ENCODE data around the gene MNAT1.

MNAT1 gene

DNA sequence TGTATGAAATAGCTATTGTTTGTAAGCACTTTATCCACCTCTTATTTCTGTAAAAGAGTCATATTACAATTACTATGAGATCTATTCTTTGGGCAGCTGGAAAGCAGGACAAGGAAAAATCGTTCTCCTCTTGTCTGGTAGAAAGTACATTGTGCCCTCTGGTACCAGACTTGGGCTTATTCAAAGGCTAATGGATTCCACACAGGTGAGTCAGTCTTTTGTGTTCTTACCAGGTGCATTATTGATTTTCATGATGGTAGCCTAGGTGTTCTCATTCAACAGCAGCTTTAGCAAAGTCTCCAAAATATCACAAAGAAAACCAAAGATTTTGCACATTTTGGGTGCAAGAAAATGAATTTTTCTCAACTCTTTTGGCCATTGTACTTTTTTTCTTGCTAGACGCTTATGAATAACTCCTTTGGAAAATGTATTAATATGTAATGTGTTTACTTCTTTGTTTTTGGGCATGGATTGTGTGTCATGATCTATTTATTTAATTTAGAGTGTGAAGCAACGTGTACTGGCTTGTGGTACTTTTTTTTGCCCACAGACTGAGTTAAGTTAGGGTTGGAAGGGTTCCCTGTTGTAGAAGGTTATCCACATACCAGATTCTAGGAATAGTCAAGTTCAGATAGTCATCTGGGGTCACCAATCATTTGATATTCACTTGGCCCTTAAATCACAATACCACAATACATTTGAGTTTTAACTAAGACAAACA is 26.2 kb downstream of the MNAT1 start:
- H2AFZ ChIP-seq (ENCODE audit: low read depth, low read length): no peak overlapping the region
- H3K27ac ChIP-seq (ENCODE audit: low read length): no peak overlapping the region
- no peaks in the 10 kb centered on the region for H3K27me3 ChIP-seq (ENCODE audit: insufficient read depth, low read length, poor library complexity)
- H3K9ac ChIP-seq (ENCODE audit: low read depth, low read length): no peak overlapping the region
- ATAC-seq (ENCODE audit: insufficient read depth, low read depth) (no peak), DNase-seq (no peak)
- H4K20me1 ChIP-seq (ENCODE audit: insufficient read depth, low read length): peaks cover 39% of the 10 kb centered on the region
- H3K9me3 ChIP-seq (ENCODE audit: insufficient read depth, low read length, severe bottlenecking): no peaks in the 10 kb centered on the region
- H3K4me3 ChIP-seq (ENCODE audit: low read depth in 1 of 2, low read length in 2 of 2): no peak overlapping the region
- no peak for TF ChIP-seq EZH2 (IDR thresholded peaks at IDR 0.05; ENCODE audit: borderline replicate concordance, low read depth, low read length, severe bottlenecking)
- TF ChIP-seq, protein P1, sequence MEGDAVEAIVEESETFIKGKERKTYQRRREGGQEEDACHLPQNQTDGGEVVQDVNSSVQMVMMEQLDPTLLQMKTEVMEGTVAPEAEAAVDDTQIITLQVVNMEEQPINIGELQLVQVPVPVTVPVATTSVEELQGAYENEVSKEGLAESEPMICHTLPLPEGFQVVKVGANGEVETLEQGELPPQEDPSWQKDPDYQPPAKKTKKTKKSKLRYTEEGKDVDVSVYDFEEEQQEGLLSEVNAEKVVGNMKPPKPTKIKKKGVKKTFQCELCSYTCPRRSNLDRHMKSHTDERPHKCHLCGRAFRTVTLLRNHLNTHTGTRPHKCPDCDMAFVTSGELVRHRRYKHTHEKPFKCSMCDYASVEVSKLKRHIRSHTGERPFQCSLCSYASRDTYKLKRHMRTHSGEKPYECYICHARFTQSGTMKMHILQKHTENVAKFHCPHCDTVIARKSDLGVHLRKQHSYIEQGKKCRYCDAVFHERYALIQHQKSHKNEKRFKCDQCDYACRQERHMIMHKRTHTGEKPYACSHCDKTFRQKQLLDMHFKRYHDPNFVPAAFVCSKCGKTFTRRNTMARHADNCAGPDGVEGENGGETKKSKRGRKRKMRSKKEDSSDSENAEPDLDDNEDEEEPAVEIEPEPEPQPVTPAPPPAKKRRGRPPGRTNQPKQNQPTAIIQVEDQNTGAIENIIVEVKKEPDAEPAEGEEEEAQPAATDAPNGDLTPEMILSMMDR (IDR thresholded peaks at IDR 0.05; ENCODE audit: borderline replicate concordance, extremely low read depth, low read length, poor library complexity, severe bottlenecking): no peak
- peaks cover 64% of the 10 kb centered on the region for H3K79me2 ChIP-seq (ENCODE audit: insufficient read depth, low read length)
- peaks cover 19% of the 10 kb centered on the region for H3K4me1 ChIP-seq (ENCODE audit: insufficient read depth, low read length)
- H3K4me2 ChIP-seq (ENCODE audit: insufficient read depth, low read length): no peak overlapping the region
- no peaks in the 10 kb centered on the region for H3K36me3 ChIP-seq (ENCODE audit: insufficient read depth, low read length)

DNA sequence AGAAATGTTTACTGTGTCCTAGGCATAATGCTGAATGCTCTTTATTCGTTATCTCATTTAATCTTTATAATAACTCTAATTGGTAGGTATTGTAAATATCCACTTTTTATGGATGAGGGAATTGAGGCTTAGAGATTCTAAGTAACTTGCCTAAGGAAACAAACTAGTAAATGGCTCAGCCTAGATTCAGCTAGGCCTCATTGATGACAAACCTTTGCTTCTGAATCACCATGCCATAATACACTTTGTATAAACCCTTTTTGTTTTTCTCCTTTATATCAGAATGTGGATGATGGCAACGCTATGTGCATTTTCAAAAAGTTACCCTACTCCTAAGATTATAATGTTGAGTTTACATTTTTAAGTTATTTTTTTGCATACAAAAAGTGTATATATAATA is 34.0 kb downstream of the MNAT1 start:
- H3K79me2 ChIP-seq (ENCODE audit: insufficient read depth, low read length): peaks cover 49% of the 10 kb centered on the region
- H3K4me2 ChIP-seq (ENCODE audit: insufficient read depth, low read length): no peak overlapping the region
- H3K9me3 ChIP-seq (ENCODE audit: insufficient read depth, low read length, severe bottlenecking): no peaks in the 10 kb centered on the region
- TF ChIP-seq, protein P1 (IDR thresholded peaks at IDR 0.05; ENCODE audit: borderline replicate concordance, extremely low read depth, low read length, poor library complexity, severe bottlenecking): no peak
- no peak for TF ChIP-seq EZH2 (IDR thresholded peaks at IDR 0.05; ENCODE audit: borderline replicate concordance, low read depth, low read length, severe bottlenecking)
- no peak overlapping the region for H3K4me3 ChIP-seq (ENCODE audit: low read depth in 1 of 2, low read length in 2 of 2)
- H3K27me3 ChIP-seq (ENCODE audit: insufficient read depth, low read length, poor library complexity): no peaks in the 10 kb centered on the region
- peaks cover 15% of the 10 kb centered on the region for H4K20me1 ChIP-seq (ENCODE audit: insufficient read depth, low read length)
- H2AFZ ChIP-seq (ENCODE audit: low read depth, low read length): no peak overlapping the region
- H3K27ac ChIP-seq (ENCODE audit: low read length): no peak overlapping the region
- H3K9ac ChIP-seq (ENCODE audit: low read depth, low read length): no peak overlapping the region
- no peak for ATAC-seq (ENCODE audit: insufficient read depth, low read depth)
- no peak for DNase-seq
- no peaks in the 10 kb centered on the region for H3K36me3 ChIP-seq (ENCODE audit: insufficient read depth, low read length)
- H3K4me1 ChIP-seq (ENCODE audit: insufficient read depth, low read length): no peaks in the 10 kb centered on the region

DNA sequence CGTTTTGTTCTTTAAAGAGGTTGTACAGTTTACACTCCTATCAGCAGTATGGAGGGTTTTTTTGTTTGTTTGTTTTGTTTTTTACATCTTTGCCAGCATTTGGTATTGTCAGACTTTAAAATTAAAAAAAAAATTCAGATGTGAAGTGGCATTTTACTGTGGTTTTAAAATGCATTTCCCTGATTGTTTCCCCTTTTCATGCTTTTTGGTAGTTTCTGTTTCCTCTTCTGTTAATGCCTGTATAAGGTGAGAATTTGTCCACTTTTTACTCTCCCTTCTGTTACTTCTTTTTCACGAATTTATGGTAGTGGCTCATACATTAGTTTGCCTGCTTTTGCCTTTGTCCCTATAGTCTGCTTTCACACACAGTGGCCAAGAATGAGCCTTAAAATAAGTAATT is 36.6 kb downstream of the MNAT1 start:
- DNase-seq (no peak), ATAC-seq (ENCODE audit: insufficient read depth, low read depth) (no peak)
- H2AFZ ChIP-seq (ENCODE audit: low read depth, low read length): no peak overlapping the region
- no peak overlapping the region for H3K27ac ChIP-seq (ENCODE audit: low read length)
- H3K79me2 ChIP-seq (ENCODE audit: insufficient read depth, low read length): peaks cover 43% of the 10 kb centered on the region
- TF ChIP-seq, protein P1 (IDR thresholded peaks at IDR 0.05; ENCODE audit: borderline replicate concordance, extremely low read depth, low read length, poor library complexity, severe bottlenecking): no peak
- no peak for TF ChIP-seq EZH2 (IDR thresholded peaks at IDR 0.05; ENCODE audit: borderline replicate concordance, low read depth, low read length, severe bottlenecking)
- no peaks in the 10 kb centered on the region for H3K4me1 ChIP-seq (ENCODE audit: insufficient read depth, low read length)
- H3K9ac ChIP-seq (ENCODE audit: low read depth, low read length): no peak overlapping the region
- H3K4me3 ChIP-seq (ENCODE audit: low read depth in 1 of 2, low read length in 2 of 2): no peak overlapping the region
- peaks cover 12% of the 10 kb centered on the region; the same call in 1 of the 2 replicates for H4K20me1 ChIP-seq (ENCODE audit: insufficient read depth, low read length)
- H3K36me3 ChIP-seq (ENCODE audit: insufficient read depth, low read length): no peaks in the 10 kb centered on the region
- H3K9me3 ChIP-seq (ENCODE audit: insufficient read depth, low read length, severe bottlenecking): no peaks in the 10 kb centered on the region
- no peaks in the 10 kb centered on the region for H3K27me3 ChIP-seq (ENCODE audit: insufficient read depth, low read length, poor library complexity)
- H3K4me2 ChIP-seq (ENCODE audit: insufficient read depth, low read length): no peak overlapping the region
